Measurements from ENCODE around the gene SRD5A1.
"Not testable (repeated sequence)": the region's sequence is repeated elsewhere in the genome, so short reads cannot be mapped to it uniquely, and the experiment has no call there.

DNA sequence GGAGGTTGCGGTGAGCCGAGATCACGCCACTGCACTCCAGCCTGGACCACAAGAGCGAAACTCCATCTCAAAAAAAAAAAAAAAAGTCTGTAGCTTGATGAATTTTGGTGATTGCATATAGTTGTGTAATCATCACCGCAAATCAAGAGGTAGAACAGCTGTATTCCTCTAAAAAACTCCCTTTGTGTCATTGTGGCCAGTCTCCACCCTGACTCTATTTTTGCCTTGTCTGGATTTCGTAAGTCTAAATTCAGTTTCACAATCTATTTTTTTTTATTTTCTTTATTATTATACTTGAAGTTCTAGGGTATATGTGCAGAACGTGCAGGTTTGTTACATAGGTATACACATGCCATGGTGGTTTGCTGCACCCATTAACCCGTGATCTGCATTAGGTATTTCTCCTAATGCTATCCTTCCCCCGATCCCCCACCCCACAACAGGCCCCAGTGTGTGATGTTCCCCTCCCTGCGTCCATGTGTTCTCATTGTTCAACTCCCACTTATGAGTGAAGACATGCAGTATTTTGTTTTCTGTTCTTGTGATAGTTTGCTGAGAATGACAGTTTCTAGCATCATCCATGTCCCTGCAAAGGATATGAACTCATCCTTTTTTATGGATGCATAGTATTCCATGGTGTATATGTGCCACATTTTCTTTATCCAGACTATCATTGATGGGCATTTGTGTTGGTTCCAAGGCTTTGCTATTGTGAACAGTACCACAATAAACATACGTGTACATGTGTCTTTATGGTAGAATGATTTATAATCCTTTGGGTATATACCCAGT, 12.5 kb downstream of the SRD5A1 start:
- TF ChIP-seq, protein P1, sequence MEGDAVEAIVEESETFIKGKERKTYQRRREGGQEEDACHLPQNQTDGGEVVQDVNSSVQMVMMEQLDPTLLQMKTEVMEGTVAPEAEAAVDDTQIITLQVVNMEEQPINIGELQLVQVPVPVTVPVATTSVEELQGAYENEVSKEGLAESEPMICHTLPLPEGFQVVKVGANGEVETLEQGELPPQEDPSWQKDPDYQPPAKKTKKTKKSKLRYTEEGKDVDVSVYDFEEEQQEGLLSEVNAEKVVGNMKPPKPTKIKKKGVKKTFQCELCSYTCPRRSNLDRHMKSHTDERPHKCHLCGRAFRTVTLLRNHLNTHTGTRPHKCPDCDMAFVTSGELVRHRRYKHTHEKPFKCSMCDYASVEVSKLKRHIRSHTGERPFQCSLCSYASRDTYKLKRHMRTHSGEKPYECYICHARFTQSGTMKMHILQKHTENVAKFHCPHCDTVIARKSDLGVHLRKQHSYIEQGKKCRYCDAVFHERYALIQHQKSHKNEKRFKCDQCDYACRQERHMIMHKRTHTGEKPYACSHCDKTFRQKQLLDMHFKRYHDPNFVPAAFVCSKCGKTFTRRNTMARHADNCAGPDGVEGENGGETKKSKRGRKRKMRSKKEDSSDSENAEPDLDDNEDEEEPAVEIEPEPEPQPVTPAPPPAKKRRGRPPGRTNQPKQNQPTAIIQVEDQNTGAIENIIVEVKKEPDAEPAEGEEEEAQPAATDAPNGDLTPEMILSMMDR (conservative IDR thresholded peaks at IDR 0.05) = not testable (repeated sequence)
- TF ChIP-seq ZFX (IDR thresholded peaks at IDR 0.05) = not testable (repeated sequence)
